ENCODE results near the gene MAP1LC3B.

The MAP1LC3B gene

DNA sequence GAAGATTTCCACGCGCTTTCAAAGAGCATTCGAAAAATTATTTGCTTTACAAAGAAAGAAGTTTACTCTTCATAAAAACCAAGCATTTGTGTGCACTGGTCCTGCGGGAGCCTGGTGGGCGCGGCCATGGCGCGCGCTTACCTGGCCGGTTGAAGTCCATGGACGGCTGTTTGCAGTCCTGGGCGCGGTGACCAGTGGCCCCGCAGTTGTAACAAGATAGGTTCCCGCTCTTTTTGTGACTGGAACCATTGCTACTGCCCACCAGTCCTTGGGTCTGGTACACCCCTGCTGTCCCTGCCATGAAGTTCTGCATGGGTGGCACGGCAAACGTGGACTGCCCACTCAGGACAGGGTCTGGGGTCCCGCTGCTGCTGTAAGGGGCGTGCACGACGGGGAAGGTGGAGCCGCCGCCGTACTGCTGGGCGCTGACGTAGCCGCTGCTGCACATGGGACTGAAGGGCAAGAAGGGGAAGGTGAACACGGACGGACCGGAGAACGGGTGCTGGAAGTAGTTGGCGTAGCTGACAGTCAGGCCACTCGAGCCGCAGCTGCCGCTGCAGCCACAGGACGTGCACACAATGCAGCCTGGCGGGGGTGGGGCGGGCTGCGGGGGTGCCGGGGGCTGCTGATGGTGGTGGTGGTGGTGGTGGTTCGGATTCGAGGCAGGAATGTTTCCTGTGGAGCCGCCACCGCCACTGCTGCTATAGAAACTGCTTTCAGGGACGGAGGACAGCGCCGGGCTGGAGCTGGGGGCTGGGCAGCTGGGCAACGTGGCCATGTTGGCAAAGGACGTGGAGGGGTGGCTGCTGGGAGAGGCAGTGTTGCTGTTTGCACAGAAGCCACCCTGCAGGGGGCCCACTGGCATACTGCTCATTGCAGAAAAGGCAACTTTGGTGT lies 19.5 kb downstream of the MAP1LC3B start:
- TF ChIP-seq CTCF (IDR thresholded peaks at IDR 0.05; ENCODE audit: borderline replicate concordance, insufficient read depth, low read depth, low read length): no peak
- no peak overlapping the region for H3K4me3 ChIP-seq (ENCODE audit: low read depth, low read length)

DNA sequence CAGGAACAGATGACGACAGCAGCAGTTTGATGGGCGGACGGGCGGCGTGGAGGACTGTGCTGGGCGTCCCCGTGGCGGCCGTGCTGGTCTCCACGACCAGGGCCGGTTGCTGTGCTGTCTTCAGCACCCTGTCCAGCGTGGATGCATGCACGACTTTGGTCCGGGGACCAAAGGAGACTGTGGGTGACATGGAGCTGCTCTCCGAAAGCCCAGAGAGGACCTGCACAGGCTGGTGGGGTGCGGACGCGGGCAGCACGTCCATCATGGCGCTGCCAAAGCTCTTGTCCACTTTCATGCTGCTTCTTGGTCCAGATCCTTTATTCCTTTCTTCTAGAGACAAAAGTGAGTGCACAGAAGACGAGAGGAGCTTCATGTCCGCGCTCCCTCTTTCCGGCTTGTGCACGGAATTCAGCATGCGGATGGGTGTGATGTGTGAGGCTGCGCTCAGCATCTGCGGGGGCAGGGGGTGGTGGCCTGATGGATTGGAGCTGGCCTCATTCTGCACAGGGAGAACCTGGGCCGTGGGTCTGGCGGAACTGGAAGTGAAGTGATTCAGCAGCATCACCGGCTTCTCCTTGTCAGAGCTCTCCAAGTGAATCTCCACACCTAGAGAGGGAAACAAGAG lies 20.3 kb downstream of the MAP1LC3B start:
- TF ChIP-seq CTCF (IDR thresholded peaks at IDR 0.05; ENCODE audit: borderline replicate concordance, insufficient read depth, low read depth, low read length): no peak
- H3K4me3 ChIP-seq (ENCODE audit: low read depth, low read length): no peak overlapping the region

- no peak for TF ChIP-seq CTCF (IDR thresholded peaks at IDR 0.05; ENCODE audit: borderline replicate concordance, insufficient read depth, low read depth, low read length)
- no peak overlapping the region for H3K4me3 ChIP-seq (ENCODE audit: low read depth, low read length)
Observed at GRCh38 chr16:87412996-87413421, 20.9 kb downstream of the MAP1LC3B start.

GRCh38 chr16:87414251-87414680 lies 22.1 kb downstream of the MAP1LC3B start:
- no peak overlapping the region for H3K4me3 ChIP-seq (ENCODE audit: low read depth, low read length)
- TF ChIP-seq CTCF (IDR thresholded peaks at IDR 0.05; ENCODE audit: borderline replicate concordance, insufficient read depth, low read depth, low read length): no peak

DNA sequence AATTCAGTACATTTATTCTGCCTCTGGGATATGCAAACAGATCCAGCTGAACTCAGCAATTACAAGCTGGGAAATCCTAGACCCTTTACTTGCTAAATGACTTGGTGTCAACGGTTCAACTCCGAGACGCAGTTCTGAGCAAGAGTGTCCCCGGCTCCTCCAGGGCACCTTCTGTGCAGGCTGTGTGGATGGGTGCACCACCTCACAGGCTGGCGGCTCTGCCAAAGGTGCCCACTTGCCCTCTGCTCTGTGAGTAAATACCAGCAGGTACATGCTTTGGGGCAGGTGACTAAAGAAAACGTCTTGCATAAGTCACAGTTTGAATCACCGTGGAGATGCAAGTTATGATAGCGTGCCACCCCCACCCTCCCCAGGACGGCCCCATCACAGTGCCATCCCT lies 23.3 kb downstream of the MAP1LC3B start:
- no peak overlapping the region for H3K4me3 ChIP-seq (ENCODE audit: low read depth, low read length)
- no peak for TF ChIP-seq CTCF (IDR thresholded peaks at IDR 0.05; ENCODE audit: borderline replicate concordance, insufficient read depth, low read depth, low read length)

- no peak for TF ChIP-seq CTCF (IDR thresholded peaks at IDR 0.05; ENCODE audit: borderline replicate concordance, insufficient read depth, low read depth, low read length)
- H3K4me3 ChIP-seq (ENCODE audit: low read depth, low read length): no peak overlapping the region
Observed at GRCh38 chr16:87416826-87417527, 24.8 kb downstream of the MAP1LC3B start.
